Measurements from ENCODE around the gene MFAP3L. TPM values are rescaled to one million over a fixed set of nuclear protein-coding genes. Genes with fewer than 3 reads are reported as not detected.
"Not testable (repeated sequence)": the region's sequence is repeated elsewhere in the genome, so short reads cannot be mapped to it uniquely, and the experiment has no call there.

Gene MFAP3L
- total RNA-seq, 1 donor from 2014 or later: 29.8 TPM

- DNase-seq: no peak
These were observed 39.8 kb downstream of the MFAP3L start for GRCh38 chr4:169986369-169986768.

DNA sequence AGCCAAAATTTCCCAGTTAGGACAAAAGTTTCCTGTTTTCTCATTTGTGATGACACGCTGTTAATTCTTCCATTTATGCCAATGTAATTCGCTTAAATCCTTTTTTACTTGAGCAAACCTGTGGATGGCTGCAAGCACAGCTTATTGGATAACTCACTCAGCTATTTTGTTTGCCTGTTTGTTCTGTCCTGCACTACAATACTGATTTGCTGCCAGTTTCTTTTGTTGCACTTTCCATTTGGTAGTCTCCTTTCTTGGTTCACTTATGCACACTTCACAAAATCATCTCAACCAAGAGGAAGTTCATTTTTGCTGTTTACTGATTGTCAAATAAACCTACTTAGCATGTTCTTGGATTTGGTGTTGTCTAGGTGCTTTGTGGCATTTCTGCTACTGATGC, 40.3 kb downstream of the MFAP3L start:
- no peak for DNase-seq

- DNase-seq: no peak
These were observed 41.5 kb downstream of the MFAP3L start for GRCh38 chr4:169984745-169985144.

DNA sequence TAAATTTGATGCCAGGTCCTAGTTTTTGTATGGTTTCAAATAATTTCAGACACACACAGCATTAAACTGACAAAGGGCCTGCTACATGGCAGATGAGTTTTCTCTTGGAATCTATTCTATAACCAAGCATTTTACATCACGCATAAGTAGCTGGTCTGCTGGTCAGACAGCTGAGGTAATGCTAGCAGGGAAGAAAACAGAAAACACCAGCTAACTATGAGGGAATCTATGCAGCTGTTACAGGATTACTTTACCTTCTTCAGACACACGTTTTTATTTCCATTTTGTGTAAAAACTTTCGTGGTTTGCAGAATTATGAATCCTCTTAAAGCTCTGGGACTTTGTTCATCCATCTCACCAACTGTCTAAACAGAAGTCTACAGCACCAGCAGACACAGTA, 42.0 kb downstream of the MFAP3L start:
- no peak for DNase-seq

GRCh38 chr4:169976951-169977350, 49.2 kb downstream of the MFAP3L start:
- no peak for DNase-seq

DNA sequence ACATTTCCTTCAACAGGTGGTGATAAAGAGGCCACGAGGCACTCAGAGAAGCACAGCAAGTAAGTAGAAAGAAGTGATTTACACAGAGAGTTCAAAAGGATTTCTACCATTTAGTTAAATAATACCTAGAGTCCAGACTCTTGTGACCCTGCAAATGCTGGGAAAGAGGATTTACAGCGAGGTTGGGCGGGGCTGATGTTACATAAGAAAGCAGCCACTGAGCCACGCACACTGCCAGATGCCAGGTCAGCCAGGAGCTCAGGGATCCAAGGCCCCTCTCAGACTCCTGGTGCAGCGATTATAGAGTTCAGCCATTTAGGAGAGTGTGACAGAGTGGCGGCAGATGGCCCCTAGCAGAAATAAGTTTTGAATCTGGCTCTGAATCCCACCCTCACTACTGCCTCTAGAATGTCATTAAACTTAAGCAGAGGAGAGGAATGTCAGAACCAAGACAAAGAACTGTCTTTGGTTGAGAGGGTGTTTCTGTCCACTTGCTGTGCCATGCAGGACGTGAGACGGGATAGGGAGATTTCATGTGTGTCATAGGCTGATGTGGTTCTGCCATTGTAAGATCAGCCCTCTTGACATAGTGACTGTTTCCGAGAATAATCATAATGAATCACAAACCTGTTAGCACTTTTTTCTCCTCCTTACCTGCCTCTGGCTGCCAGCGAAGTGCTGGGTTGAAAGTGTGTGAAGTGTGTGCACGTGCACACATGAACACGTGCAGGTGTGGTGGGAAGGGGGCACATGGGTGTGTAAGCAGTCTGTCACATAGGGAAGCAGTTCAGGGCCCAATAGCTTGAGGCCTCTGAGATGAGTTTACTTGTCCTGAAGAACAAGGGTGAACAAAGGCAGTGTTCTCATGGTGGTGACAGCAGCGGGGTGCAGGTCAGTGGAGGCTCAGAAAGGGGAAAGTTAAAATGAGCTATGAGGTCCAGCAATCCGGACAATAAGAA, 50.1 kb downstream of the MFAP3L start:
- no peak for DNase-seq

DNA sequence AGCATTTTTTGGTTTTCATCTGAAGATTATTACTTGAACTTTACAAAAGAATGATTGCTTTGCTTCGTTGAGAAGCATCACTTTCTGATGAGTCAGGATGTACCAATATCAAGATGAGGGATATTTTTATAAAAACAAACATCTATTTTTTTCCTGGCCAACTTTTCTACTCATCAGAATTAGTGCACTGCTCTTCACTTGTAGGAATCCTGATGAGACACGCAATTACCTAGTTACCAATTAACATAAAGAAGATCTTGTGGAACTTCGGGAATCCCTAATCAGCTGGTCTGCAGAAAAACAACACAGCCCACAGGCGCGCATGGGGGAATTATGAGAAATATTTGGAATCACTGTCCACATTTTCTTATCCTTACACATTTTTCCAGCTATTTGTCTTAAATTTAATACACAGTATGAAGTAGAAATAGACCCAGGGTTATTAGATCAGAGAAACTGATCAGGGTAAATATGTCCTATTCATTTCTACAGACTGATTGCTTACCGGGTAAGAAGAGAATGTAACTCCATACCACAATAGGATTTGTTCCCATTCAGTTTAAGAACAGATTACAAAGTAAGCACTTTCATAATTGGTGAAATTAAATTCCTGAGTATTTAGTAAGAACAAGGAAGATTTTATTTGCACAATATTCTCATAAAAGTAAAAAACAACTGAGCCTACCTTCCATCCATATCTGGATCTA, 50.9 kb downstream of the MFAP3L start:
- no peak for DNase-seq

GRCh38 chr4:169971456-169972015, 54.7 kb downstream of the MFAP3L start:
- no peak for DNase-seq

DNA sequence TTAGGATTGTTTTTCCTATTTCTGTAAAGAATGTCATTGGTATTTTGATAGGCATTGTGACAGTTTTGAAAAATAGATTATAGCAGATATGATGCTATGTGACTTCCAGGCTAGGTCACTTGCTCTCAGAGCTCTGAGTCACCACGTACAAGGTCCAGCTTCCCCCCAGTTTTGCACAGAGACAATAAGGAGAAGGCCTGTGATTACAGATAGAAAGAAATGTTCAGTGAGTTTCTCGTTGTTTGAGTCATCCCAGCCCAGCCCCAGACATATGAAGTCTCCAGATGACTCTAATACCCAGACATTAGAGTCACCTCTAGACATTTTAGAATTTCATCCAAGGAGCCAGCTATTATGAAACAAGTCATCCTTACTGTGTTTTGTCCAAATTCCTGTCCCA, 57.2 kb downstream of the MFAP3L start:
- no peak for DNase-seq

DNA sequence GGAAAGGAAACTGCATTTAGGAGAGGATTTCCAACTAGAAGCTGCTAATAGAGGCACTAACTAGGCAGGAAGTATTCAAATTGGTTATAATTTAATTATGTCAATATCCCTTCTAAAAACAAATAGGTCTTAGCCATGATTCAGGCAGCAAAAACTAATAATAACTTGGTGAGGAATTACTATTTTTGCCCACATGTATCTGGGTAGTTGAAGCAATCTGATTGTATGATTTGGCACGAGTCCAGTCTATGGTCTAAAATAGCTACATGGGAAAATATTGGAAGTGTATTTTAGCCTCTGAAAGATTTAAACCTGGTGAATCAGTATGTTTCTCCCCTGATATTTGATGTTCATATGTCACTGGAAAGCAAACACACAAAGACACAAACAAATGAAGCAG, 62.2 kb downstream of the MFAP3L start:
- DNase-seq: no peak

GRCh38 chr4:169959254-169959653, 66.9 kb downstream of the MFAP3L start:
- no peak for DNase-seq

GRCh38 chr4:169958629-169959028, 67.6 kb downstream of the MFAP3L start:
- no peak for DNase-seq

DNA sequence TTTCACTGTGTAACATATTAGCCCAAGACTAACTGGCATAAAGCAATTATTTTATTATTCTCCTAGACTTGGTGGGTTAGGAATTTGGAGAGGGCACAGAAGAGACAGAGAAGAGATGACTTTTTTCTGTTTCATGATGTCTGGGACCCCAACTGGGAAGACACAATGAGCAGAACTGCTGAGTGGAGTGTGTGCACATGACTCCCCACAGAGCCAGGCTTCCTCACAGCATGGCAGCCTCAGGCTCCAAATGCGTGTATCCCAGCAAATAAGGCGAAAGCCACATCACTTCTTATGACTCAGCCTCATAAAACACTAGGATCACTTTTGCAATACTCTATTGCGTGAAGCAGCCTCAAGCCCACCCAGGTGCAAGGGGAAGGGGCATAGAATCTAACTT, 68.4 kb downstream of the MFAP3L start:
- no peak for DNase-seq

DNA sequence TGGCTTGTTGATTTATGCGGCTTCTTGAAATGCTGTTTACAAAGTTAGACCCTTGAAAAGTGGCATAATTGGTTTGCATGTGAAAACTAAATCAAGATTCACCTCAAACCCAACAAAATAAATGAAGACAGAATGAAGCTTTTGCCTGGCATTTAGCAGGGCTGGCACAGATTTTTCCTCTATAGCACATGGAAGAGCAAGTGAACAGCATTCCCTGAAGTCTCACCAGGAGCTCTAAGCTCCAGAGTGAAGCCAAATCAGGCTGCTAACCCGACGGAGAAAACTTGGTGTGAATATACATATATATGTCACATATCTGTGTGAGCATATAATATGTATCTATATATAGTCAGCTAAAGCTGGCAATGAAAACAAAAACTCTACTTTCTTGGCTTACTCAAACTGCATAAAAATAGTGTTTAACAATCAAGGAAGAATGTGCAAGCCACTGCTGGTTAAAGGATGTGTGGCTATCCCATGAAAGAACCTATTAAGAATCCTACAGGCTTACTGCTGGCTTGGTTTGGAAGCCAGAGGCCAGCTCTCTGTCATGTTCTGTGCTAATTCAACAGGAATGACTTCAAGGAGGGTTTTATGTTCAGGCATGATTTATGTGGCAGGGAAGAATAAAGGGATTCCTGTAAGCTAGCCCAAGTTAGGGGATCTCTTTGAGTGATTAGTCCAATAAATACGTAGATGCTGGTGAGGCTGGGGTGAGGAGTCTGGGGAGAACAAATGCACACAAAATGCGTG, 69.9 kb downstream of the MFAP3L start:
- DNase-seq: no peak

DNA sequence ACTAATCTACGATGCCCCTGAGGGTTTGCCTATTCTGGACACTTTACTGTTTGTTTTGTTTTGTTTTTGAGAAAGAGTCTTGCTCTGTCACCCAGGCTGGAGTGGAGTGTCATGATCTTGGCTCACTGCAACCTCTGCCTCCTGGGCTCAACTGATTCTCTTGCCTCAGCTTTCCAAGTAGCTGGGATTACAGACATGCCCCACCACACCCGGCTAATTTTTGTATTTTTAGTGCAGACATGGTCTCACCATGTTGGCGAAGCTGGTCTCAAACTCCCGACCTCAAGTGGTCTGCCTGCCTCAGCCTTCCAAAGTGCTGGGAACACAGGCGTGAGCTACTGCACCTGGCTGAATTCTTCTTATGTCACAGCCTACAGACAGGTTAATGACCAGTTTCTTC, 70.7 kb downstream of the MFAP3L start:
- no peak for DNase-seq

GRCh38 chr4:169952236-169953002, 73.8 kb downstream of the MFAP3L start:
- DNase-seq: no peak

DNA sequence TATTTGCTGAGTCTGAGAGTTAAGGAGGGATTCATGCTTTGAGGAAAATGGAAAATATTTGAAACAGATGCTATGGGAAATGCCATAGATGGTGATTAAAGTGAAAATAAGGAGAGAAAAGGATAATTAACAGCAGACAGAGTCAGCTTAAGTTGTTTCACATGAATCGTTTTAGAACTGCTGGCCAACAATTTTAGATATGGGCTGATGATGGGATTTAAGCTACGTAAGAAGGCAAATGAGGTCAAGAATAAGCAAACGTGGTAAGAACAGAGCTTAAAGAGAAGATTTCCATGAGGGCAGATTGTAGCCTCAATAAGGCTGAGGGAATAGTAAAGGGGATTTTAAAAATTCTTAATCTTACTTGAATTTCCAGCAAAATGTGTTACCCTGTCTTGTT, 77.9 kb downstream of the MFAP3L start:
- DNase-seq: no peak

DNA sequence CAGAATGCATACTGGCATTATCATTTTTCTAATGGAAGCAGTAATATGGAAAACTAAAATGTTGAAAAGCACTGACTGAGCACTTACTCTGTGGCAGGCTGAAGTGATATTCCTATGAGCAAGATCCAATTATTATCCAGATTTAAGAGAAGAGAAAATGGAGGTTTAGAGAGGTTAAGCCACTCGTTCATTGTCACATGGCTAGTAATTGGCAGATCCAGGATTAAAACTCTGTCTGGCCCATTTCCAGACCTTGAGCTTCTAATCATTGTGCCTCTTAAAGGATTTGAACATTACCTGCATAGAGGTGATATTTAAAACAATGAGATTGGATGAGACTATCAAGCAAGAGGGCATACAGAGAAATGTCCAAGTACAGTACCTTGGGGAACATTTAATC, 80.6 kb downstream of the MFAP3L start:
- no peak for DNase-seq

GRCh38 chr4:169943601-169944000, 82.6 kb downstream of the MFAP3L start:
- DNase-seq: not testable (repeated sequence)

DNA sequence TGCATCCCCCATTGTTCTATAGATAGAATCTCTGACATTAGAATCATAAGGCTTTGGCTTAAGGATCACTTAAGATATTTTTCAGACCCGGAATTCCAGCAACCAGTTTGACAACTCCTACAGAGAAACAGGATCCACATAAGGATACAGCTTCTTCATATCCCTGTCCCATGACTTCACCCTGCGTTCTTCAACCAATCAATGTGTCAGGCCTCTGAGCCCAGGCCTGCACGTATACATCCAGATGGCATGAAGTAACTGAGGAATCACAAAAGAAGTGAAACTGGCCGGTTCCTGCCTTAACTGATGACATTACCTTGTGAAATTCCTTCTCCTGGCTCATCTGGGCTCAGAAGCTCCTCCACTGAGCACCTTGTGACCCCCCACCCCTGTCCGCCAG, 85.1 kb downstream of the MFAP3L start:
- no peak for DNase-seq

DNA sequence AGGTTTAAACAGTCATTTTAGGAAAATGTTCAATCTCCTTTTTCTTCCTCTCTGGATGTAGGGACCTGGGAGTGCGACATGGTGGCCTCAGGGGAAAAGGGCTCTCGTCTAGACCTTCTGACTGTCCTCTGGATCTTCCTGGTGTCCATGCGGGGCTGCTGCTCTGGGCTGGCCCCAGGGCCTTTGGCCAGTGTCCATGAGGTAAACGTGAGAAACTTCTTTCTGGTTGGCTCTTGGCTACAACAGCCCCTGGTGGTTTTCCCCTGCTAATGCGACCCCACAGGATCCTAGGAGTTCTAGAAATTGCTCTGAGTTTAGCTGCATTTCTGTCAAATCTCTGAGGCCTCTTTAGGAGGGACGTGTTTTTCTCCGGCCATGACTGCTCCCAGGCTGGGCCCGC, 85.7 kb downstream of the MFAP3L start:
- DNase-seq: no peak

All from dermis blood vessel endothelial cell (primary cell).